ENCODE results near the gene PSMB1.

PSMB1 gene

GRCh38 chr6:170497841-170498301 lies 55.2 kb downstream of the PSMB1 start:
- no peak overlapping the region for H2AFZ ChIP-seq (ENCODE audit: low read length)
- no peaks in the 10 kb centered on the region for H3K4me1 ChIP-seq (ENCODE audit: insufficient read depth, low read length, severe bottlenecking)
- no peaks in the 10 kb centered on the region for H3F3A ChIP-seq (ENCODE audit: insufficient read depth, low read length)
- H3K36me3 ChIP-seq (ENCODE audit: insufficient read depth, low read length): no peaks in the 10 kb centered on the region
- H3K27ac ChIP-seq (ENCODE audit: low read depth, low read length, poor library complexity, severe bottlenecking): no peak overlapping the region
- H3K27me3 ChIP-seq (ENCODE audit: insufficient read depth, low read length): no peaks in the 10 kb centered on the region
- no peaks in the 10 kb centered on the region for H3K79me2 ChIP-seq (ENCODE audit: insufficient read depth, low read length)
- H4K20me1 ChIP-seq (ENCODE audit: insufficient read depth, low read length): no peaks in the 10 kb centered on the region
- TF ChIP-seq EZH2 (IDR thresholded peaks at IDR 0.05; ENCODE audit: borderline replicate concordance, low read length) (no peak), CTCF (IDR thresholded peaks at IDR 0.05; ENCODE audit: low read length) (no peak)
- no peak overlapping the region for H3K4me3 ChIP-seq (ENCODE audit: low read depth, low read length, poor library complexity, severe bottlenecking)
- H3K9me3 ChIP-seq (ENCODE audit: low read length): no peaks in the 10 kb centered on the region
- H3K9me2 ChIP-seq (ENCODE audit: low read depth, low read length): no peaks in the 10 kb centered on the region
- no peak overlapping the region for H3K4me2 ChIP-seq (ENCODE audit: low read length)
- no peak overlapping the region for H3K9ac ChIP-seq (ENCODE audit: low read length)

GRCh38 chr6:170493354-170493753 lies 59.8 kb downstream of the PSMB1 start:
- H3K79me2 ChIP-seq (ENCODE audit: insufficient read depth, low read length): no peaks in the 10 kb centered on the region
- H3K4me2 ChIP-seq (ENCODE audit: low read length): no peak overlapping the region
- no peaks in the 10 kb centered on the region for H3F3A ChIP-seq (ENCODE audit: insufficient read depth, low read length)
- H3K9me3 ChIP-seq (ENCODE audit: low read length): no peaks in the 10 kb centered on the region
- H3K9me2 ChIP-seq (ENCODE audit: low read depth, low read length): no peaks in the 10 kb centered on the region
- no peak overlapping the region for H3K27ac ChIP-seq (ENCODE audit: low read depth, low read length, poor library complexity, severe bottlenecking)
- no peak overlapping the region for H3K9ac ChIP-seq (ENCODE audit: low read length)
- no peak for TF ChIP-seq CTCF (IDR thresholded peaks at IDR 0.05; ENCODE audit: low read length)
- no peak overlapping the region for H3K4me3 ChIP-seq (ENCODE audit: low read depth, low read length, poor library complexity, severe bottlenecking)
- no peaks in the 10 kb centered on the region for H3K36me3 ChIP-seq (ENCODE audit: insufficient read depth, low read length)
- no peaks in the 10 kb centered on the region for H3K4me1 ChIP-seq (ENCODE audit: insufficient read depth, low read length, severe bottlenecking)
- no peak overlapping the region for H2AFZ ChIP-seq (ENCODE audit: low read length)
- no peaks in the 10 kb centered on the region for H4K20me1 ChIP-seq (ENCODE audit: insufficient read depth, low read length)
- H3K27me3 ChIP-seq (ENCODE audit: insufficient read depth, low read length): no peaks in the 10 kb centered on the region; the same call in 1 of the 2 replicates

- TF ChIP-seq CTCF (IDR thresholded peaks at IDR 0.05; ENCODE audit: low read length) (no peak), EZH2 (IDR thresholded peaks at IDR 0.05; ENCODE audit: borderline replicate concordance, low read length) (no peak)
- H3K27ac ChIP-seq (ENCODE audit: low read depth, low read length, poor library complexity, severe bottlenecking): no peak overlapping the region
- H3F3A ChIP-seq (ENCODE audit: insufficient read depth, low read length): no peaks in the 10 kb centered on the region
- no peaks in the 10 kb centered on the region for H3K36me3 ChIP-seq (ENCODE audit: insufficient read depth, low read length)
- H3K27me3 ChIP-seq (ENCODE audit: insufficient read depth, low read length): no peaks in the 10 kb centered on the region; the same call in 1 of the 2 replicates
- no peaks in the 10 kb centered on the region for H3K9me2 ChIP-seq (ENCODE audit: low read depth, low read length)
- H3K4me1 ChIP-seq (ENCODE audit: insufficient read depth, low read length, severe bottlenecking): no peaks in the 10 kb centered on the region
- no peak overlapping the region for H2AFZ ChIP-seq (ENCODE audit: low read length)
- H3K9ac ChIP-seq (ENCODE audit: low read length): no peak overlapping the region
- H3K4me2 ChIP-seq (ENCODE audit: low read length): no peak overlapping the region
- no peak overlapping the region for H3K4me3 ChIP-seq (ENCODE audit: low read depth, low read length, poor library complexity, severe bottlenecking)
- no peaks in the 10 kb centered on the region for H3K79me2 ChIP-seq (ENCODE audit: insufficient read depth, low read length)
- no peaks in the 10 kb centered on the region for H3K9me3 ChIP-seq (ENCODE audit: low read length)
- H4K20me1 ChIP-seq (ENCODE audit: insufficient read depth, low read length): no peaks in the 10 kb centered on the region
Measured at GRCh38 chr6:170490259-170490658, 62.8 kb downstream of the PSMB1 start.

Data from OCI-LY1 (cell line).